NCI-H2107 treated with DMSO at 0.1 percent for 48 hours (cell line): ENCODE measurements around the gene AKR1C1.
"Not testable (repeated sequence)": the region's sequence is repeated elsewhere in the genome, so short reads cannot be mapped to it uniquely, and the experiment has no call there.

Source experiments
- DNase-seq: peaks from one replicate; lab custom pipeline; 2025; ENCODE audit not compliant: unreplicated experiment; lab: John Stamatoyannopoulos, UW

The AKR1C1 gene

GRCh38 chr10:5014200-5014910 lies 51.1 kb downstream of the AKR1C1 start:
- not testable (repeated sequence) for DNase-seq

GRCh38 chr10:5014936-5015335 lies 51.7 kb downstream of the AKR1C1 start:
- no peak for DNase-seq

- DNase-seq, result no peak
Measured at GRCh38 chr10:5018134-5018533, 54.9 kb downstream of the AKR1C1 start.

GRCh38 chr10:5018671-5019277 lies 55.6 kb downstream of the AKR1C1 start:
- DNase-seq, result peak; percentile 41

DNA sequence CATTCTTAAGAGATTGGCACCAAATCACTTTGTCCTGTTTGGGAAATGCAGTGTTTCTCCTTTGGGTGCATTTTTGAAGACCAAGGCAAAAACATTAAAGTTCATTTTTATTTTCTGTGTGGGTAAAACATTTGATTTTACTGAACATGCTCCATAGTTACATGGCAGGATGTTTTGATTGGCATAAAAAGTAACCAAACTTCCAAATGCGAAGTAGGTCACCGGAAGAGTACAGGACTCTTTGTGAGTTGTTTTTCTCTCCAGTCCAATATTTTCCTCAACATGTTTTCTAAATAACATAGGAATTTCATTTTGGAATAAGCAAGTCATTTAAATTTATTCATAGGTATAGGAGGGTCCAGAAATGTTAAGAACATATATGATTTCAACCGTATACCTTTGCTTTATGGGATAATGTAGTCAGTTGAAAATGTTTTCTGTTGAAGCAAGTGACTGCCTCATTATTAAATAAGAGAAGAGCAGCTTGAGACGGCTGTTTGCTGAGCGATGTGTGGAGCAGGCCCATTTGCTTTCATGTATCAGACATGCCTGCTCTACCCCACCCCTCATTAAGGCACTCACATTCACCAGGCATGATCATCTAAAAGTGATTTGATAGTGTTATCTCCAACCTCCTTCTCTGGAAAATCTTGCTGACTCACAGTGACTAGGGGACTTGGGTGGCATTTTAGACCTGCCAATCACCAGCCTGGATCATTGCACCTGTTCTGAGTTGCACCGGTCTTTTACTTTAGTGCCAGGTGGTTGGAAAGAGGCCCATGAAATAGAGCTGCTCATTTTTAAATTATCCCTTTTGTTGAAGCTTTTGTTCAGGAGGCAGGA lies 56.8 kb downstream of the AKR1C1 start:
- peak; percentile 80 for DNase-seq

DNA sequence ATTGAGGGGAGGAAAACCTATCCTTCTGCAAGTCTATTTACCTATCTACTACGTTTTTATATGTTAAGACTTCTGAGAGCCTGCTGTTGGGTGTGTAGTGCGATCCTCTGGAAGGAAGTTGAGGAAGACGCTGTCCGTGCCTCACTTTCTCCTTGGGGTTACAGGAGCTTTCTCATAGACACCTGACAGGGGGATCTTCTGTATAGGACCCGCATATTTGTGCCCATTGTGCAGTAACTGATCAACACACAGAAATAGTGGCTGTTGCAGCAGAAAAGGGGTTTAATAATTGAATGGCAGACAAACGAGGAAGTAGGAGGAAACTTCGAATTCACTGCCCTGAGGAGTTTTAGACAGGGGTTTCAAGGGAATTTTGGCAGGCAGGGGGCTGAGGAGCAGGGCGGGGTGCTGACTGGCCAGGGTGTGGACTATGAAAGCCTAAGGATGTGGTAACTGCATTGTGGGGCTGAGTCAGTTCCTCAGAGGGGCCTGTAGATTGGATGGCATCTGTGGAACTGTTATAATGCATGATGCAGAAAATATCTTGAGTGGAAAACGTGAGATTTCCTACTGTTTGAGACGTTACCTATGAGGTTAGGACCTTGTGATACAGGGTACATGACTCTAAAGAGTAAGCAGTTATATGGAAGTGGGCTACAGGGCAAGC lies 58.5 kb downstream of the AKR1C1 start:
- not testable (repeated sequence) for DNase-seq

DNA sequence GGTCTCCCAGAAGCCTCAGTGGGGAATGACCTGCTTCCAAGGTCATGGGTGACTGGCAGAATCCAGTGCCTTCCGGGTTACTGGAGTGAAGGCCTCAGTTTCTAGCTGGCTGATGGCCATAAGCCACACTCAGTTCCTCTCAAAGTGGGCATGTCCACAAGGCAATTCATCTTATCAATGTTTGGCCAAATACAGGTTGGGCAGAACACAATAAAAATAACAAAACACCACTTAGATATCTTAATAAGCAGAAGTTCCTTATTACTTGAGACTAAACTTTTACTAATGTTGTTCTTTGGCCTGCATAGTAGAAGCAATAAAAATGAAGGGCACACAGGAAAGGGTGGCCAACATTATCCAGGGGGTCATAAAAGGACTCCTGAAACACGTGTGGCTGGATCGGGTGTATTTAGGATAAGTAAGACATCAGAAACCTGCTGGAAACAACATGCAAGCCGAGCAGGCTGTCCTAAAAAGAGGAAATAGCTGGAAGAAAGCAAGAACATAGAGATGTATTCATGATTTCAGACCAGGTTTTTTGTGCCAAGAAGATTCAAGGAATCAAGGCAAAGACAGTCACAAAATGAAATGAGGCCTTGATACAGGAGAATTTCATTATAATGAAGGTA lies 60.1 kb downstream of the AKR1C1 start:
- DNase-seq, result no peak

- DNase-seq, result not testable (repeated sequence)
Measured at GRCh38 chr10:5025461-5025881, 62.3 kb downstream of the AKR1C1 start.

GRCh38 chr10:5030989-5031388 lies 67.8 kb downstream of the AKR1C1 start:
- no peak for DNase-seq

DNA sequence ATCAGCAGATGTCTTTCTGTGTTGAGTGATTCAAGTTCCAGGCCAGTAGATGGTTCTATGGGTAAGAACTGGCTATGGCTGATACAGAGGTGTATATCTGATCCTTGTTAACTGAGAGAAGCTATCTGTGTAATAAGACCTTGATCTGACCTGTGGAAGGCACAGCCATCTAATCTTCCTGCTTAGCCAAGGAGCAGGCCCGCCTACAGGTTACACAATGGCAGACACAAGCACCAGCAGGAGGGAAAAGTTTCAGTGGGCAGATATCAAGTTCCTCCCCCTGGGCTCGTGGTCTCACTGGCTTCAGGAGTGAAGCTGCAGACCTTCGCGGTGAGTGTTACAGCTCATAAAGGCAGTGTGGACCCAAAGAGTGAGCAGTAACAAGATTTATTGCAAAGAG lies 68.4 kb downstream of the AKR1C1 start:
- DNase-seq, result not testable (repeated sequence)

DNA sequence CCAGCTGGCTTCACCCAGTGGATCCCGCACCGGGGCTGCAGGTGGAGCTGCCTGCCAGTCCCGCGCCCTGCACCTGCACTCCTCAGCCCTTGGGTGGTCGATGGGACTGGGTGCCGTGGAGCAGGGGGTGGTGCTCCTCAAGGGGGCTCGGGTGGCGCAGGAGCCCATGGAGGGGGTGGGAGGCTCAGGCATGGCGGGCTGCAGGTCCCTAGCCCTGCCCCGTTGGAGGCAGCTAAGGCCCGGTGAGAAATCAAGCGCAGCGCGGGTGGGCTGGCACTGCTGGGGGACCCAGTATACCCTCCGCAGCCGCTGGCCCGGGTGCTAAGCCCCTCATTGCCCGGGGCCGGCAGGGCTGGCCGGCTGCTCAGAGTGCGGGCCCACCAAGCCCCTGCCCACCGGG lies 69.2 kb downstream of the AKR1C1 start:
- not testable (repeated sequence) for DNase-seq
